Measurements from ENCODE around the gene REX1BD. TPM values are rescaled to one million over a fixed set of nuclear protein-coding genes. Genes with fewer than 3 reads are reported as not detected.
A peak's percentile ranks its signal among the peaks of the same experiment; 100 is the strongest.
"Not testable (repeated sequence)": the region's sequence is repeated elsewhere in the genome, so short reads cannot be mapped to it uniquely, and the experiment has no call there.

Gene REX1BD
- 10 to 100 TPM; 19.9 to 47.1 (median 43.4) TPM for polyA plus RNA-seq (ENCODE audit: insufficient read length in 3 of 3)
- long read RNA-seq, donor 1, transcript REX1BD-201 (5 exons, 839 nt), result major isoform, 29 of 63 reads
- long read RNA-seq, donor 1, transcript REX1BD-202 (5 exons, 702 nt), result minor isoform, 12 of 63 reads
- long read RNA-seq, donor 1, transcript REX1BD-205 (4 exons, 1,081 nt), result minor isoform, 7 of 63 reads
- long read RNA-seq, donor 1, partial matches to known transcripts, result 13 of 63 reads
- long read RNA-seq, donor 1, other reads (novel, unspliced or antisense), result 0 of 63 reads
- long read RNA-seq, donor 2, transcript REX1BD-202 (5 exons, 702 nt), result minor isoform, 10 of 59 reads
- long read RNA-seq, donor 2, transcript REX1BD-201 (5 exons, 839 nt), result major isoform, 20 of 59 reads
- long read RNA-seq, donor 2, transcript REX1BD-205 (4 exons, 1,081 nt), result minor isoform, 7 of 59 reads
- long read RNA-seq, donor 2, partial matches to known transcripts, result 18 of 59 reads
- long read RNA-seq, donor 2, other reads (novel, unspliced or antisense), result 0 of 59 reads
- long read RNA-seq, donor 3, transcript REX1BD-205 (4 exons, 1,081 nt), result minor isoform, 13 of 80 reads
- long read RNA-seq, donor 3, transcript REX1BD-203 (1 exons, 2,465 nt), result minor isoform, 7 of 80 reads
- long read RNA-seq, donor 3, transcript REX1BD-202 (5 exons, 702 nt), result minor isoform, 5 of 80 reads
- long read RNA-seq, donor 3, transcript REX1BD-201 (5 exons, 839 nt), result major isoform, 30 of 80 reads
- long read RNA-seq, donor 3, partial matches to known transcripts, result 24 of 80 reads
- long read RNA-seq, donor 3, other reads (novel, unspliced or antisense), result 0 of 80 reads
- long read RNA-seq, donor 4, transcript REX1BD-203 (1 exons, 2,465 nt), result minor isoform, 17 of 91 reads
- long read RNA-seq, donor 4, transcript REX1BD-201 (5 exons, 839 nt), result major isoform, 23 of 91 reads
- long read RNA-seq, donor 4, transcript REX1BD-202 (5 exons, 702 nt), result minor isoform, 12 of 91 reads
- long read RNA-seq, donor 4, transcript REX1BD-205 (4 exons, 1,081 nt), result minor isoform, 9 of 91 reads
- long read RNA-seq, donor 4, partial matches to known transcripts, result 30 of 91 reads
- long read RNA-seq, donor 4, other reads (novel, unspliced or antisense), result 0 of 91 reads
- long read RNA-seq, donor 5, transcript REX1BD-205 (4 exons, 1,081 nt), result minor isoform, 9 of 113 reads
- long read RNA-seq, donor 5, transcript REX1BD-202 (5 exons, 702 nt), result minor isoform, 9 of 113 reads
- long read RNA-seq, donor 5, transcript REX1BD-201 (5 exons, 839 nt), result major isoform, 34 of 113 reads
- long read RNA-seq, donor 5, transcript REX1BD-203 (1 exons, 2,465 nt), result minor isoform, 10 of 113 reads
- long read RNA-seq, donor 5, partial matches to known transcripts, result 49 of 113 reads
- long read RNA-seq, donor 5, other reads (novel, unspliced or antisense), result 0 of 113 reads
- long read RNA-seq, donor 6, transcript REX1BD-201 (5 exons, 839 nt), result major isoform, 23 of 70 reads
- long read RNA-seq, donor 6, transcript REX1BD-202 (5 exons, 702 nt), result minor isoform, 8 of 70 reads
- long read RNA-seq, donor 6, transcript REX1BD-203 (1 exons, 2,465 nt), result minor isoform, 15 of 70 reads
- long read RNA-seq, donor 6, transcript REX1BD-205 (4 exons, 1,081 nt), result minor isoform, 9 of 70 reads
- long read RNA-seq, donor 6, partial matches to known transcripts, result 14 of 70 reads
- long read RNA-seq, donor 6, other reads (novel, unspliced or antisense), result 0 of 70 reads
- long read RNA-seq, donor 7, transcript REX1BD-205 (4 exons, 1,081 nt), result minor isoform, 7 of 75 reads
- long read RNA-seq, donor 7, transcript REX1BD-201 (5 exons, 839 nt), result major isoform, 28 of 75 reads
- long read RNA-seq, donor 7, transcript REX1BD-203 (1 exons, 2,465 nt), result minor isoform, 9 of 75 reads
- long read RNA-seq, donor 7, transcript REX1BD-202 (5 exons, 702 nt), result minor isoform, 15 of 75 reads
- long read RNA-seq, donor 7, partial matches to known transcripts, result 13 of 75 reads
- long read RNA-seq, donor 7, other reads (novel, unspliced or antisense), result 0 of 75 reads
- long read RNA-seq, donor 8, result 0 reads
- long read RNA-seq, donor 9, transcript REX1BD-203 (1 exons, 2,465 nt), result minor isoform, 7 of 72 reads
- long read RNA-seq, donor 9, transcript REX1BD-201 (5 exons, 839 nt), result major isoform, 20 of 72 reads
- long read RNA-seq, donor 9, transcript REX1BD-202 (5 exons, 702 nt), result minor isoform, 9 of 72 reads
- long read RNA-seq, donor 9, transcript REX1BD-205 (4 exons, 1,081 nt), result minor isoform, 6 of 72 reads
- long read RNA-seq, donor 9, partial matches to known transcripts, result 29 of 72 reads
- long read RNA-seq, donor 9, other reads (novel, unspliced or antisense), result 0 of 72 reads
- long read RNA-seq, donor 10, transcript REX1BD-201 (5 exons, 839 nt), result major isoform, 22 of 61 reads
- long read RNA-seq, donor 10, transcript REX1BD-205 (4 exons, 1,081 nt), result minor isoform, 7 of 61 reads
- long read RNA-seq, donor 10, transcript REX1BD-202 (5 exons, 702 nt), result minor isoform, 6 of 61 reads
- long read RNA-seq, donor 10, transcript REX1BD-203 (1 exons, 2,465 nt), result minor isoform, 8 of 61 reads
- long read RNA-seq, donor 10, partial matches to known transcripts, result 17 of 61 reads
- long read RNA-seq, donor 10, other reads (novel, unspliced or antisense), result 0 of 61 reads
- long read RNA-seq, donor 11, transcript REX1BD-201 (5 exons, 839 nt), result major isoform, 20 of 61 reads
- long read RNA-seq, donor 11, transcript REX1BD-203 (1 exons, 2,465 nt), result minor isoform, 7 of 61 reads
- long read RNA-seq, donor 11, transcript REX1BD-202 (5 exons, 702 nt), result minor isoform, 7 of 61 reads
- long read RNA-seq, donor 11, transcript REX1BD-205 (4 exons, 1,081 nt), result minor isoform, 10 of 61 reads
- long read RNA-seq, donor 11, partial matches to known transcripts, result 17 of 61 reads
- long read RNA-seq, donor 11, other reads (novel, unspliced or antisense), result 0 of 61 reads
- long read RNA-seq, donor 12, transcript REX1BD-202 (5 exons, 702 nt), result minor isoform, 5 of 42 reads
- long read RNA-seq, donor 12, transcript REX1BD-201 (5 exons, 839 nt), result major isoform, 17 of 42 reads
- long read RNA-seq, donor 12, transcript REX1BD-205 (4 exons, 1,081 nt), result minor isoform, 7 of 42 reads
- long read RNA-seq, donor 12, transcript REX1BD-203 (1 exons, 2,465 nt), result minor isoform, 11 of 42 reads
- long read RNA-seq, donor 12, partial matches to known transcripts, result 0 of 42 reads
- long read RNA-seq, donor 12, other reads (novel, unspliced or antisense), result 0 of 42 reads
- long read RNA-seq, donor 13, transcript REX1BD-203 (1 exons, 2,465 nt), result minor isoform, 11 of 141 reads
- long read RNA-seq, donor 13, transcript REX1BD-205 (4 exons, 1,081 nt), result minor isoform, 14 of 141 reads
- long read RNA-seq, donor 13, transcript REX1BD-201 (5 exons, 839 nt), result major isoform, 53 of 141 reads
- long read RNA-seq, donor 13, transcript REX1BD-202 (5 exons, 702 nt), result minor isoform, 15 of 141 reads
- long read RNA-seq, donor 13, partial matches to known transcripts, result 45 of 141 reads
- long read RNA-seq, donor 13, other reads (novel, unspliced or antisense), result 0 of 141 reads
- long read RNA-seq, donor 14, transcript REX1BD-201 (5 exons, 839 nt), result major isoform, 42 of 75 reads
- long read RNA-seq, donor 14, transcript REX1BD-202 (5 exons, 702 nt), result minor isoform, 10 of 75 reads
- long read RNA-seq, donor 14, partial matches to known transcripts, result 15 of 75 reads
- long read RNA-seq, donor 14, other reads (novel, unspliced or antisense), result 0 of 75 reads
- long read RNA-seq, donor 15, transcript REX1BD-201 (5 exons, 839 nt), result major isoform, 13 of 35 reads
- long read RNA-seq, donor 15, partial matches to known transcripts, result 13 of 35 reads
- long read RNA-seq, donor 15, other reads (novel, unspliced or antisense), result 0 of 35 reads
- long read RNA-seq, donor 16, transcript REX1BD-202 (5 exons, 702 nt), result minor isoform, 23 of 209 reads
- long read RNA-seq, donor 16, transcript REX1BD-201 (5 exons, 839 nt), result major isoform, 52 of 209 reads
- long read RNA-seq, donor 16, transcript REX1BD-205 (4 exons, 1,081 nt), result minor isoform, 31 of 209 reads
- long read RNA-seq, donor 16, transcript REX1BD-203 (1 exons, 2,465 nt), result minor isoform, 39 of 209 reads
- long read RNA-seq, donor 16, partial matches to known transcripts, result 60 of 209 reads
- long read RNA-seq, donor 16, other reads (novel, unspliced or antisense), result 0 of 209 reads

DNA sequence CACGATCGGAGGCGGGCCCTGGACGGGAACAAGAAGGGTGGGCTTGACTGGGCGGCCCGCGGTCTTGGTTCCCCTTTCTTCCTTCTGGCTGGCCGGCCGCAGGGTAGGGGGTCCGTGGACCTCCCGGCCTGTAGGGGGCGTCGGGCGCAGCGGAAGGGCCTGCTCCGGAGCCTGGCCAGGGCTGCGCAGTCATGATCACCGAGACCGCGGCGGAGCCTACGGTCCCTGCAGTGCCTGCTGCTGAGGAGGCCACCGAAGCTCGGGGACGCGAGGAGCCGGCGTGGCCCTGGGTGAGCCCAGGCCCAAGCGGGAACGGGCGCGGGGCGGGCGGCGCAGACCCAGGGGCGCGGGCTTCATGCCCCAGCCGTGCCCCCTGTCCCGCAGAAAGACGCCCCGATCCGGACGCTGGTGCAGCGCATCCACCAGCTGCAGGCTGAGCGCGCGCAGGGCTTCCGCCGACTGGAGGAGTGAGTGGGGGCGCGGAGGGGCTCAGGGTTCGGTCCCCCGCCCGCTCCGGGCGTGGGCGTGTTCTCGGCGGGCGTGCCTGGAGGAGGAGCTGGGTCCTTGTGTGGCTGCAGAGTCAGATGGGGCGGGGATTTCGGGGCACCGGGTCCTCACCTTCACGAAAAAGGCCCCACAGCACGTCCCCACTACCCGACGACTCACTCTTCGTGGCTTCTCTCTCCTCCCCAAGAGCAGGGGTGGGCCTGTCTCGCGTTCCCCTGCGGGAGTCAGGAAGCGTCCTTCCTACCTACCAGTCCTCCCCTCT lies at the start of gene REX1BD:
TSS of gene REX1BD (plus strand) at position 188 of the 769 bp plus-strand sequence. CDS start at position 192, 4 bp downstream.
- peak in 9 of 11 donors; percentile 77 to 84 (median 80) for DNase-seq (ENCODE audit: extremely low read depth in 1 of 11, low read depth in 9 of 11, low spot score in 4 of 11)

- no peak for DNase-seq (ENCODE audit: extremely low read depth in 1 of 11, low read depth in 9 of 11, low spot score in 4 of 11)
These were observed 49.2 kb upstream of the REX1BD start for GRCh38 chr19:18539372-18539771.

DNA sequence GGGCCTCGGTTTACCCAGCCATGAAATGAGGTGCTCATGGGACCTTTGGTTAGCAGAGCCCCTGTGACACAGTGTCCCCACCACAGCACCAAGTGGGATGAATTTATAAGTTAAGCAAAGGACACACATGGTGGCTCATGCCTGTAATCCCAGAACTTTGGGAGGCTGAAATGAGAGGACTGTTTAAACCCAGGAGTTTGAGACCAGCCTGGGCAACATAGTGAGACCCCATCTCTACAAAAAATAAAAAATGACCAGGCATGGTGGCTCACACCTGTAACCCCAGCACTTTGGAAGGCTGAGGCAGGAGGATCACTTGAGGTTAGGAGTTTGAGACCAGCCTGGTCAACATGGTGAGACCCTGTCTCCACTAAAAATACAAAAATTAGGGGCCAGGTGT lies 48.4 kb upstream of the REX1BD start:
- not testable (repeated sequence) for DNase-seq (ENCODE audit: extremely low read depth in 1 of 11, low read depth in 9 of 11, low spot score in 4 of 11)

GRCh38 chr19:18541258-18541991 lies 47.2 kb upstream of the REX1BD start:
- no peak for DNase-seq (ENCODE audit: extremely low read depth in 1 of 11, low read depth in 9 of 11, low spot score in 4 of 11)

GRCh38 chr19:18541992-18542940 lies 46.3 kb upstream of the REX1BD start:
- peak in 1 of 11 donors; percentile 4 for DNase-seq (ENCODE audit: extremely low read depth in 1 of 11, low read depth in 9 of 11, low spot score in 4 of 11)

GRCh38 chr19:18542941-18543813 lies 45.4 kb upstream of the REX1BD start, which contains the start of gene FKBP8:
FKBP8 (minus strand) TSS chr19:18543573; CDS start chr19:18541970, 1,603 bp downstream.
- DNase-seq (ENCODE audit: extremely low read depth in 1 of 11, low read depth in 9 of 11, low spot score in 4 of 11), result peak in 10 of 11 donors; percentile 70 to 91 (median 84)

DNA sequence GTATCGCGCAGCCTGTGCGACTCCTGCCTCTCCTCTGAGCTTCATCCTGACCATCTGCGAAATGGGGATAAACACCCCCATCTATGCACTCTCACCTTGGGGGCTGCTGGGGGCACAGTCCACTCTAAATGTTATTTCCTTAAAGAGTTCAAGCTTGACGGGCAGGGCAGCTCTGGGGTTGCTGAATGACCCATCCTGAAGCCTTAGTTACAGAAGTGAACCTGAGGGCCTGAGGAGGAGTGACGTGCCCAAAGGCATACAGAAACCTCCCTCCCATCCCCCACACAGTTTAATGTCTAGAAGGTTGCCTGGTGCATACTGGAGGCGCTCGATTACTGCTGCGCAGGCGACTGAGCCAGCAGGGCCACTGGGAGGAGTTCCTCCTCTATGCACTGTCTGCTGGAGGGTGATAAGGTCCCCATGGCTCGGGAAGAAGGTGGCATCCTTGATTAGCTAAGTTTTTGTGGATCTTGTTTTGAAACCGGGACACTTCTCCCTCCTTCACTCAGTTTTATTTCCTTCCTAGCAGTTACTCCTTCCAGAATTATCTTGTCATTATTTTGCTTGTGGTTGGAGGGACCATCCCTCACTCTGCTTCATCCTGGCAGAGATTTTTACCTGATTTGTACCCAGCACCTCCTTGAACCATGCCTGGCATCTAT lies 44.7 kb upstream of the REX1BD start:
- peak in 1 of 11 donors; percentile 9 for DNase-seq (ENCODE audit: extremely low read depth in 1 of 11, low read depth in 9 of 11, low spot score in 4 of 11)

GRCh38 chr19:18551631-18552030 lies 37.0 kb upstream of the REX1BD start:
- no peak for DNase-seq (ENCODE audit: extremely low read depth in 1 of 11, low read depth in 9 of 11, low spot score in 4 of 11)
